HG02943 (cell line): Measurements from ENCODE around the gene OR7A10.
"Not testable (repeated sequence)": the region's sequence is repeated elsewhere in the genome, so short reads cannot be mapped to it uniquely, and the experiment has no call there.

ENCODE experiments used
- ATAC-seq: cut with Tn5 transposase; IDR thresholded peaks from one replicate; pipeline ENCODE4 v1.9.1; 2021; ENCODE audit warnings: mild to moderate bottlenecking, low read depth, moderate library complexity; ENCODE audit not compliant: unreplicated experiment

OR7A10 gene

DNA sequence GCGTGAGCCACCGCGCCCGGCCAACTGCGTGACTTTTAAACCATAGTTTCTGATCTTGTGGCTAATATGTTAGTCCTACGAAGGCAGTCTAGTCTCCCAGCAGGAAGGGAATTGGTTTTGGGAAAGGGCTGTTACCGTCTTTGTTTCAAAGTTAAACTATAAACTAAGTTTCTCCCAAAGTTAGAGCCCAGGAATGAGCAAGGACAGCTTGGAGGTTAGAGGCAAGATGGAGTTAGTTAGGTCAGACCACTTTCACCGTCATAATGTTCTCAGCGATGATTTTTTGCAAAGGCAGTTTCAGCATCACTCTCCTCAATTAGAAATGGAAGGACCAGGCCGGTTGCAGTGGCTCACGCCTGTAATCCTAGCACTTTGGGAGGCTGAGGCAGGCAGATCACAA, 52.7 kb downstream of the OR7A10 start:
- ATAC-seq, result no peak

DNA sequence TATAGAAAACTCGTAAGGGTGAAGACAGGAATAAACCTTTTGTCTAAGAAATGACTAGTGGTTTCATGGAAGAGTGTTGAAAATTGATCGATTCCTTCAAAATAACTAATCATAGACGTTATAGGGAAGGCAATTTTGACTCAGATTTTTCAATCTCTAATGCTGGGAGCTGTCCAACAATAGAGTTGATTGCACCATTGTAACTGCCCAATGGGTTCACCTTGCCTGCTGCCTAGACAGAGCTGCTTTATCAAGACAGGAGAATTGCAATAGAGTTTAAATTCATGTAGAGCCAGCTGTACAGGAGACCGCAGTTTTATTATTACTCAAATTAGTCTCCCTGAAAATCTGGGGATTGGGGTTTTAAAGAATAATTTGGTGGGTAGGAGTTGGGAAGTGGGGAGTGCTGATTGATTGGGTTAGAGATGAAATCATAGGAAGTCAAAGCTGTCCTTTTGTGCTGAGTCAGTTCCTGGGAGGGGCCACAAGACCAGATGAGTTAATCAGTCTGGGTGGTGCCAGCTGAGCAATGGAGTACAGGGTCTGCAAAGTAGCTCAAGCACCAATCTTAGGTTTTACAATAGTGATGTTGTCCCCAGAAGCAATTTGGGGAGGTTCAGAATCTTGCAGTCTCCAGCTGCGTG, 53.5 kb downstream of the OR7A10 start:
- no peak for ATAC-seq

DNA sequence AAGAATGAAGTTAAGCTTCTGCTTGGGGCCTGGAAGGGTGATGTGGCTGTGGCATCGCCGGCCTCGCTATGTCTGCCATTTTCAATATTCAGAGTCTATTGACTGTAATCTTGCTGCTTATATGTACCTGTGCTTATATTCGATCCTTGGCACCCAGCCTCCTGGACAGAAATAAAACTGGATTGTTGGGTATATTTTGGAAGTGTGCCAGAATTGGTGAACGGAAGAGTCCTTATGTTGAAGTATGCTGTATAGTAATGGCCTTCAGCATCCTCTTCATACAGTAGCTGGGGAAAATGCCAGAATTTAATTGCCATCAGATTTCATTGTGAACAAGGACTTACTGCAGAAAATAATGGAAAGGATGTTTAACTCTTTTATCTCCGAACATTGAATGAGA, 56.5 kb downstream of the OR7A10 start:
- ATAC-seq, result not testable (repeated sequence)
